ENCODE results near the gene SUSD1.
A peak's percentile ranks its signal among the peaks of the same experiment; 100 is the strongest.

Gene SUSD1

DNA sequence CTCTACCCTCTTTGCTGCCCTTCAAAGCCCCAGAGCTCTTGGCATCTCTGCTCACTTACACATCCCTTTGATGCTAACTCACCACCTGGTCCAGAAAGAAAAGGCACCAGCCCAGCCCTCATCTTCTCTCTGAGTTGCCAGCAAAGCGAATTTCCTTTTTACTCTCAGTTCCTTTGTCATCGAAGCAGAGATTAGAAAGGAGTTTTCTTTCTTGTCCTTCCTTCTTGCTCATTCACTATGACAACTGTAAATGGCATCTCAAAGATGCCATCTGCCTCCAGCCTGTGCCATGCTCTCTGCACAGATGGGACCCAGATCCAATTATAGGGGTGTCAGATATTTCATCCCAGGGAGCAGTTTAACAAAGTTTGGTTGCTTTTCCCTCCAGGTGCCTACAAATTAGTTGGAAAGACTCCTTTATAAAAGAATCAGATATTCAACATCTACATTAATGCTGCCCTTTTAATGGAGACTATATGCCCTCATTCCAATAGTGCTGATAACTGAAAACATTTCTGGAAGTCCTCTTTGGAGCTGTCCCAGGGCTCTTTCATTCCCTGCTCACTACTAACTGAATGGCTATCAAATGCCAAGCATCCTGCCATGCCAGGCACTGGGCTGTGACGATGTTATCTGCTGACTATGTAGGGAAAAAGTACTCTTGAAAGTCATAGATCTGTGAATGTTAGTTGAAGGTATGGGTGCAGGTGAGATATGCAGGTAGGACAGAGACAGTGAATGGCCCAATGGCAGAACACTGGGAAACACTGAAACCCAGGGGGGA, 58.9 kb downstream of the SUSD1 start:
- TF ChIP-seq, protein P1, sequence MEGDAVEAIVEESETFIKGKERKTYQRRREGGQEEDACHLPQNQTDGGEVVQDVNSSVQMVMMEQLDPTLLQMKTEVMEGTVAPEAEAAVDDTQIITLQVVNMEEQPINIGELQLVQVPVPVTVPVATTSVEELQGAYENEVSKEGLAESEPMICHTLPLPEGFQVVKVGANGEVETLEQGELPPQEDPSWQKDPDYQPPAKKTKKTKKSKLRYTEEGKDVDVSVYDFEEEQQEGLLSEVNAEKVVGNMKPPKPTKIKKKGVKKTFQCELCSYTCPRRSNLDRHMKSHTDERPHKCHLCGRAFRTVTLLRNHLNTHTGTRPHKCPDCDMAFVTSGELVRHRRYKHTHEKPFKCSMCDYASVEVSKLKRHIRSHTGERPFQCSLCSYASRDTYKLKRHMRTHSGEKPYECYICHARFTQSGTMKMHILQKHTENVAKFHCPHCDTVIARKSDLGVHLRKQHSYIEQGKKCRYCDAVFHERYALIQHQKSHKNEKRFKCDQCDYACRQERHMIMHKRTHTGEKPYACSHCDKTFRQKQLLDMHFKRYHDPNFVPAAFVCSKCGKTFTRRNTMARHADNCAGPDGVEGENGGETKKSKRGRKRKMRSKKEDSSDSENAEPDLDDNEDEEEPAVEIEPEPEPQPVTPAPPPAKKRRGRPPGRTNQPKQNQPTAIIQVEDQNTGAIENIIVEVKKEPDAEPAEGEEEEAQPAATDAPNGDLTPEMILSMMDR (IDR thresholded peaks at IDR 0.05; ENCODE audit: control insufficient read depth, insufficient read depth, low read depth, low read length, missing control alignments), result no peak
- no peak overlapping the region for H3K4me3 ChIP-seq (ENCODE audit: control insufficient read depth, low read depth, low read length)
- no peak for DNase-seq (ENCODE audit: low read depth)

DNA sequence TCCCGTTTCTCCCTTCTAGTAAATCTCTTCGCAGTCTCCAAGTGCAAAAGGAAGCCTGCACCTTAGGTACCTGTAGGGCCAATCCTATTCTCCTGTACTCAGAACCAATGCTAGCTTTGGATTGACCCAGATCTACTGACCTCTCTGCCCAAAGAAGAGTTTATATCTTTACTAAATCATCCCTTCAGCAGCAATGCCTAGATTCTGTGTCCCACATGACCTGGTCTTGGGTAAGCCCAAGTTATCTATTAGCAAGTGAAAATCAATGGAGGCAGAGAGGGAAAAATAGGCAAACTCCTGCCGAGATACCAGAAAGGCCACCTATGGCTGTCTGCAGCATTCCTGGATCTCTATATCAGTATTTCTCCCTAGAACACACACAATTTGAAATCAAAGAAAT, 60.0 kb downstream of the SUSD1 start:
- H3K4me3 ChIP-seq (ENCODE audit: control insufficient read depth, low read depth, low read length), result no peak overlapping the region
- TF ChIP-seq, protein P1 (IDR thresholded peaks at IDR 0.05; ENCODE audit: control insufficient read depth, insufficient read depth, low read depth, low read length, missing control alignments), result no peak
- no peak for DNase-seq (ENCODE audit: low read depth)

DNA sequence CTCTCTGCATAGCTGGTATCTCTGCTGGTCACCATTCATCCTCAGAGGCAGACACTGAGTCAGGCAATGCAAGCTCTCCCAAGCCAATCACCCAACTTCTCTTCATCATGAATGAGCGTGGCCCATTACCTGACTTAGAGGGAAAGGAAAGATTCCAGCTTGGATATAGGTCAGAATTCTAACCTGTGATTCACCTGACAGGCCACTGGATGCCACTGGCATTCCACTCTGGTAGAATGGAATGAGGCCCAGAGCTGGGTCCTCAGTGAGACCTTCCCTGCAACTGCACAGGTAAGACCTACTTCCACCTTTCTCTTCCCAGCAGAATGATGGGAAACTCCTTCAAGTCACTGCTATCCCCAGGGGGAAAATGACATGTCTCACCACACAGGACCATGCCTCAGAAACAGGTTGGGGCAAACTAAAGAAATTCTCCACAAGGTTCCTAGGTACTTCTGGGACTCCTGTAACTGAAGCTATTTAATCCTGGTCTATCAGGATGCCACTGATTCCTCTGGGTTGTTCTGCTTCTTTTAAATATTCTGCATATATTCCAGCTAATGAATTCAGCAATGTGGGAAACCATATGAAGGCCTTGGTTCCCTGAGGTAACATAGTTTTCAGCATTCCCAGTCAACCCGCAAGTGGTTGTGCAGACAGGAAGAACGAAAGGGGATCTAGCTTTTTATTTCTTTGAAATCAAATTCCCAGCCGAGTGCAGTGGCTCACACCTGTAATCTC, 62.0 kb downstream of the SUSD1 start:
- TF ChIP-seq, protein P1 (IDR thresholded peaks at IDR 0.05; ENCODE audit: control insufficient read depth, insufficient read depth, low read depth, low read length, missing control alignments), result peak; percentile 43
- DNase-seq (ENCODE audit: low read depth), result no peak
- H3K4me3 ChIP-seq (ENCODE audit: control insufficient read depth, low read depth, low read length), result no peak overlapping the region

DNA sequence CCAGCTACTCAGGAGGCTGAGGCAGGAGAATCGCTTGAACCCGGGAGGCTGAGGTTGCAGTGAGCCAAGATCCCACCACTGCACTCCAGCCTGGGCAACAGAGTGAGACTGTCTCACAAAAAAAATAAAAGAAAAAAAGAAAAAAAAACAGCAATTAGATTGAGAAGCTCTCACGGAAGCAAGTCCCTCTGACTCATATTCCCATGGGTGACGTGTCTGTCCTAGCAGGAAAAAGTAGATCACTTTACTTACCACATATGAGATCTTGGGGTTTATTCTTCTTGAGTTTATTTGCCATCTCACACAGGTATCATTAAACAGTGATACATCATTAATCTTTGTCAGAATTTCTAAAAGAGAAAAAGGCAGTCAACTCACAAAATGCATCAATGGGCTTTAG, 62.6 kb downstream of the SUSD1 start:
- peak; percentile 73 for DNase-seq (ENCODE audit: low read depth)
- no peak overlapping the region for H3K4me3 ChIP-seq (ENCODE audit: control insufficient read depth, low read depth, low read length)
- TF ChIP-seq, protein P1 (IDR thresholded peaks at IDR 0.05; ENCODE audit: control insufficient read depth, insufficient read depth, low read depth, low read length, missing control alignments), result no peak

DNA sequence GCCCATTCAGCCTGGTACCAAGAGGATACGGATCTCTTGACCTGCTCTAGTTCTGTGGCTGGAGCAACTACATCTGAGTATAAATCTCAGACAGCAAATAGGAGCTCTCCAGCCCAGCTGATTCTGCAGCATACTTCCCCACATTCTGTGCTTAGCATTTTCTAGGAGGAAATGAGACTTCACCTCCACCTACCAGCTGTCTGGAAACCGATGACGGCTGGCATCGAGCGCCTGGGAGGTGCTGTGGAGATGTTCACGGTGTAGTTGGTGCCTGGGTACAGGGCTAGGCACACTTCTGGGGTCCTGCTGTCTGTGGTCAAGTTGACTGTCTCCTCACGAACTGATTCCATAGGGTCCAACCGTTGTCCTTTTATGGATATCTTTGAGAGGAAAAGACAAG, 63.6 kb downstream of the SUSD1 start:
- no peak overlapping the region for H3K4me3 ChIP-seq (ENCODE audit: control insufficient read depth, low read depth, low read length)
- TF ChIP-seq, protein P1 (IDR thresholded peaks at IDR 0.05; ENCODE audit: control insufficient read depth, insufficient read depth, low read depth, low read length, missing control alignments), result no peak
- no peak for DNase-seq (ENCODE audit: low read depth)

DNA sequence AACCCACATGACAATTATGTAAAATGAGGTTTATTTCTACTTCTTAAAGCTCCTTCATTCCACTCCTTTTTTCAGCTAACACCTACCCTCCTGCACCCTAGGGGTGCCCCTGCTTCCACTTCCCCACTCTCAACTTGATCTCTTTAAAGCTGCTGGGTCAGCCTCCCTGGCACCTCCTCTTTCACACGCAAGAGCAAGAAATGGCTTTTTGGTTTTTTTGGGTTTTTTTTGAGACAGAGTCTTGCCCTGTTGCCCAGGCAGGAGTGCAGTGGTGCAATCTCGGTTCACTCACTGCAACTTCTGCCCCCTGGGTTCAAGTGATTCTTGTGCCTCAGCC, 64.4 kb downstream of the SUSD1 start:
- TF ChIP-seq, protein P1 (IDR thresholded peaks at IDR 0.05; ENCODE audit: control insufficient read depth, insufficient read depth, low read depth, low read length, missing control alignments), result no peak
- no peak for DNase-seq (ENCODE audit: low read depth)
- H3K4me3 ChIP-seq (ENCODE audit: control insufficient read depth, low read depth, low read length), result no peak overlapping the region
